ENCODE results near the gene NDUFS8. TPM values are rescaled to one million over a fixed set of nuclear protein-coding genes. Genes with fewer than 3 reads are reported as not detected.

Gene NDUFS8
- total and polyA plus RNA-seq, 4 donors: 61.2 to 148 (median 106) TPM

GRCh38 chr11:68052137-68052873 is 21.8 kb downstream of the NDUFS8 start:
- no peaks in the 10 kb centered on the region for H3K27me3 ChIP-seq (ENCODE audit: control insufficient read depth in 4 of 4, insufficient read depth in 4 of 4, low read length in 3 of 4)
- no peak for DNase-seq (ENCODE audit: low spot score)
- H3K36me3 ChIP-seq (ENCODE audit: control insufficient read depth in 4 of 4, insufficient read depth in 3 of 4, low read depth in 1 of 4, low read length in 3 of 4): peaks cover 7 to 53% (median 16%) of the 10 kb centered on the region in 4 donors
- no peak overlapping the region for H3K9ac ChIP-seq (ENCODE audit: low read depth in 1 of 2, low read length in 2 of 2)
- H3K9me3 ChIP-seq (ENCODE audit: control insufficient read depth in 4 of 4, low read length in 3 of 4): no peaks in the 10 kb centered on the region
- WGBS: 94% methylated on average over 15 of the region's 15 CpGs
- no peak overlapping the region for H3K27ac ChIP-seq (ENCODE audit: low read depth in 1 of 2, low read length in 2 of 2)
- TF ChIP-seq JUND (IDR thresholded peaks at IDR 0.05) (no peak), FOXA2 (IDR thresholded peaks at IDR 0.05) (no peak), HNF4A (conservative IDR thresholded peaks at IDR 0.05) (no peak), FOXA1 (IDR thresholded peaks at IDR 0.05) (no peak), YY1 (IDR thresholded peaks at IDR 0.05) (no peak), RXRA (IDR thresholded peaks at IDR 0.05) (no peak), RAD21 (IDR thresholded peaks at IDR 0.05) (no peak), EGR1 (IDR thresholded peaks at IDR 0.05; ENCODE audit: low read depth in 2 of 2) (no peak), SP1 (IDR thresholded peaks at IDR 0.05) (no peak)
- TF ChIP-seq, protein P1, sequence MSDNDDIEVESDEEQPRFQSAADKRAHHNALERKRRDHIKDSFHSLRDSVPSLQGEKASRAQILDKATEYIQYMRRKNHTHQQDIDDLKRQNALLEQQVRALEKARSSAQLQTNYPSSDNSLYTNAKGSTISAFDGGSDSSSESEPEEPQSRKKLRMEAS (IDR thresholded peaks at IDR 0.05): no peak
- TF ChIP-seq, protein P2, sequence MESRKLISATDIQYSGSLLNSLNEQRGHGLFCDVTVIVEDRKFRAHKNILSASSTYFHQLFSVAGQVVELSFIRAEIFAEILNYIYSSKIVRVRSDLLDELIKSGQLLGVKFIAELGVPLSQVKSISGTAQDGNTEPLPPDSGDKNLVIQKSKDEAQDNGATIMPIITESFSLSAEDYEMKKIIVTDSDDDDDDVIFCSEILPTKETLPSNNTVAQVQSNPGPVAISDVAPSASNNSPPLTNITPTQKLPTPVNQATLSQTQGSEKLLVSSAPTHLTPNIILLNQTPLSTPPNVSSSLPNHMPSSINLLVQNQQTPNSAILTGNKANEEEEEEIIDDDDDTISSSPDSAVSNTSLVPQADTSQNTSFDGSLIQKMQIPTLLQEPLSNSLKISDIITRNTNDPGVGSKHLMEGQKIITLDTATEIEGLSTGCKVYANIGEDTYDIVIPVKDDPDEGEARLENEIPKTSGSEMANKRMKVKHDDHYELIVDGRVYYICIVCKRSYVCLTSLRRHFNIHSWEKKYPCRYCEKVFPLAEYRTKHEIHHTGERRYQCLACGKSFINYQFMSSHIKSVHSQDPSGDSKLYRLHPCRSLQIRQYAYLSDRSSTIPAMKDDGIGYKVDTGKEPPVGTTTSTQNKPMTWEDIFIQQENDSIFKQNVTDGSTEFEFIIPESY (IDR thresholded peaks at IDR 0.05): no peak
- no peak overlapping the region for H3K4me3 ChIP-seq (ENCODE audit: low read depth in 1 of 3, low read length in 3 of 3)
- no peaks in the 10 kb centered on the region for H3K4me1 ChIP-seq (ENCODE audit: control insufficient read depth in 4 of 4, insufficient read depth in 4 of 4, low read length in 3 of 4)

DNA sequence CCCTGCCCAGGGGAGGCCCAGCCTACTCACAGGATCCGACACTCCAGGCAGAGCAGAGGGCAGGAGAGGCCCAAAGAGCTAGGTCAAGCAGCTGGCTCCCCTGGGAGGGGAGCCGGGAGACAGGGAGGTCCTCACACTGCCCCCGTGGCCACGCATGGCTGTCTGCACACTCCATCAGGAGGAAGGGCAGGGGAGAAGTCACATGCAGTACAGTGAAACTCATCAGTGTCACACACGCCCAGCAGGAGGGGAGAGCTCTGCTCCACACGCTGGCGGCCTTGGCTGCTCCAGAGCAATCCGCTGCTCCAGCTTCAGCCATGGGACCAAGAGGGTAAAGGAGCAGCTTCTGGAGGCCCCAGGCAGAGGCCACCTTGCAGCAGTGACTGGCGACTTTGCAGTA is 22.6 kb downstream of the NDUFS8 start:
- no peaks in the 10 kb centered on the region for H3K27me3 ChIP-seq (ENCODE audit: control insufficient read depth in 4 of 4, insufficient read depth in 4 of 4, low read length in 3 of 4)
- H3K4me3 ChIP-seq (ENCODE audit: low read depth in 1 of 3, low read length in 3 of 3): no peak overlapping the region
- no peak for DNase-seq (ENCODE audit: low spot score)
- no peaks in the 10 kb centered on the region for H3K9me3 ChIP-seq (ENCODE audit: control insufficient read depth in 4 of 4, low read length in 3 of 4)
- no peak for TF ChIP-seq CTCF (IDR thresholded peaks at IDR 0.05; ENCODE audit: low read depth, low read length, missing input control)
- TF ChIP-seq EGR1 (IDR thresholded peaks at IDR 0.05; ENCODE audit: low read depth in 2 of 2): no peak
- TF ChIP-seq SP1 (IDR thresholded peaks at IDR 0.05): no peak
- TF ChIP-seq YY1 (IDR thresholded peaks at IDR 0.05): no peak
- no peak for TF ChIP-seq HNF4G (IDR thresholded peaks at IDR 0.05)
- TF ChIP-seq FOXA2 (IDR thresholded peaks at IDR 0.05): no peak
- TF ChIP-seq, protein P1 (IDR thresholded peaks at IDR 0.05): no peak
- TF ChIP-seq GABPA (IDR thresholded peaks at IDR 0.05 in 1 of 2, conservative IDR thresholded peaks at IDR 0.05 in 1 of 2): no peak
- TF ChIP-seq, protein P3, sequence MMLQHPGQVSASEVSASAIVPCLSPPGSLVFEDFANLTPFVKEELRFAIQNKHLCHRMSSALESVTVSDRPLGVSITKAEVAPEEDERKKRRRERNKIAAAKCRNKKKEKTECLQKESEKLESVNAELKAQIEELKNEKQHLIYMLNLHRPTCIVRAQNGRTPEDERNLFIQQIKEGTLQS (IDR thresholded peaks at IDR 0.05): no peak
- no peak overlapping the region for H3K9ac ChIP-seq (ENCODE audit: low read depth in 1 of 2, low read length in 2 of 2)
- WGBS: 90% methylated on average over 9 of the region's 9 CpGs
- peaks cover 9 to 47% (median 19%) of the 10 kb centered on the region in 4 donors for H3K36me3 ChIP-seq (ENCODE audit: control insufficient read depth in 4 of 4, insufficient read depth in 3 of 4, low read depth in 1 of 4, low read length in 3 of 4)
- H3K27ac ChIP-seq (ENCODE audit: low read depth in 1 of 2, low read length in 2 of 2): no peak overlapping the region
- H3K4me1 ChIP-seq (ENCODE audit: control insufficient read depth in 4 of 4, insufficient read depth in 4 of 4, low read length in 3 of 4): no peaks in the 10 kb centered on the region

Measured in liver (tissue), 9 donors.